BJ (cell line): Measurements from ENCODE around the gene NFIA. TPM values are rescaled to one million over a fixed set of nuclear protein-coding genes. Genes with fewer than 3 reads are reported as not detected.

Experiments
- CTCF ChIA-PET: fragments of 350-600 bp; formaldehyde crosslinking; extraction: SDS; loops from one replicate; lab custom pipeline; 2021; ENCODE audit warnings: antibody characterized with exemption, inconsistent platforms; lab: Yijun Ruan, JAX
- POLR2A ChIA-PET: fragments of 300-600 bp; sonication (Branson Sonifier 250); formaldehyde crosslinking; extraction: SDS; loops from one replicate; lab custom pipeline; 2021; ENCODE audit warnings: antibody characterized with exemption; lab: Charles Lee
- DNase-seq: peaks from one replicate; pipeline ENCODE4 v3.0.0-alpha.2; 2011; ENCODE audit warnings: low read depth
- H3K27me3 ChIP-seq: 2 replicates; pipeline ENCODE4 v1.6.0; 2011; ENCODE audit warnings: low read length; ENCODE audit not compliant: control insufficient read depth, insufficient read depth
- H3K36me3 ChIP-seq: 2 replicates; pipeline ENCODE4 v1.5.1; 2011; ENCODE audit warnings: low read length; ENCODE audit not compliant: control insufficient read depth, insufficient read depth
- H3K4me3 ChIP-seq: 2 replicates; pipeline ENCODE4 v1.5.1; 2011; ENCODE audit warnings: low read depth, mild to moderate bottlenecking, control low read depth, low read length
- polyA plus RNA-seq: library from polyadenylated mRNA; depleted of rRNA; stranded (reverse); fragments of >200 nt; gene quantifications from 2 replicates; pipeline ENCODE4 v1.2.3, GENCODE V29; 2011
- TF ChIP-seq, protein P1 (sequence below): IDR thresholded peaks from 2 replicates; pipeline ENCODE4 v1.5.1; 2011; ENCODE audit warnings: low read depth, mild to moderate bottlenecking, control low read depth, inconsistent platforms, low read length, moderate library complexity; ENCODE audit not compliant: insufficient read depth

The NFIA gene
- polyA plus RNA-seq, 1 experiment: 4.5 TPM

DNA sequence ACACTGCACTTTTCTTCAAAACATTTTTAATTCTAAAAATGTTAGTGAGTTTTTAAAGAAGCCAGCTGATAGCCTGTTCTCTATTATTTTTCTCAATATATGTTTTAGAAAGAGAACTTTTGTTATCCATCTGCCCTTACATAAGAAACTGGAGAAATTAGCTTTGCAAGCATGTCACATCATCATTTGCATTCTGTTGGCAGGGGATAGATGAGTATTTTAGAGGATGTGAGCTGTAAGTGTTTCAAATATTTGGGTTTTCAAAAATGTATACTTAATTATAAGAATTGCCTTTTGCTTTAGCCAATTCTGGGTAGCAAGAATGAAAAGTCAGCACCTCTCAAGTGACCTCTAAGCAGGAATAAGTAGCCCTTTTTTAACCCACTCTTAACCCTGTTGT lies 7.4 kb downstream of the NFIA start:
- DNase-seq: no peak
- H3K36me3 ChIP-seq: no peaks in the 10 kb centered on the region
- no peaks in the 10 kb centered on the region for H3K27me3 ChIP-seq
- ChIA-PET POLR2A (no interaction called here), CTCF (no interaction called here)
- TF ChIP-seq, protein P1, sequence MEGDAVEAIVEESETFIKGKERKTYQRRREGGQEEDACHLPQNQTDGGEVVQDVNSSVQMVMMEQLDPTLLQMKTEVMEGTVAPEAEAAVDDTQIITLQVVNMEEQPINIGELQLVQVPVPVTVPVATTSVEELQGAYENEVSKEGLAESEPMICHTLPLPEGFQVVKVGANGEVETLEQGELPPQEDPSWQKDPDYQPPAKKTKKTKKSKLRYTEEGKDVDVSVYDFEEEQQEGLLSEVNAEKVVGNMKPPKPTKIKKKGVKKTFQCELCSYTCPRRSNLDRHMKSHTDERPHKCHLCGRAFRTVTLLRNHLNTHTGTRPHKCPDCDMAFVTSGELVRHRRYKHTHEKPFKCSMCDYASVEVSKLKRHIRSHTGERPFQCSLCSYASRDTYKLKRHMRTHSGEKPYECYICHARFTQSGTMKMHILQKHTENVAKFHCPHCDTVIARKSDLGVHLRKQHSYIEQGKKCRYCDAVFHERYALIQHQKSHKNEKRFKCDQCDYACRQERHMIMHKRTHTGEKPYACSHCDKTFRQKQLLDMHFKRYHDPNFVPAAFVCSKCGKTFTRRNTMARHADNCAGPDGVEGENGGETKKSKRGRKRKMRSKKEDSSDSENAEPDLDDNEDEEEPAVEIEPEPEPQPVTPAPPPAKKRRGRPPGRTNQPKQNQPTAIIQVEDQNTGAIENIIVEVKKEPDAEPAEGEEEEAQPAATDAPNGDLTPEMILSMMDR: no peak
- no peak overlapping the region for H3K4me3 ChIP-seq

DNA sequence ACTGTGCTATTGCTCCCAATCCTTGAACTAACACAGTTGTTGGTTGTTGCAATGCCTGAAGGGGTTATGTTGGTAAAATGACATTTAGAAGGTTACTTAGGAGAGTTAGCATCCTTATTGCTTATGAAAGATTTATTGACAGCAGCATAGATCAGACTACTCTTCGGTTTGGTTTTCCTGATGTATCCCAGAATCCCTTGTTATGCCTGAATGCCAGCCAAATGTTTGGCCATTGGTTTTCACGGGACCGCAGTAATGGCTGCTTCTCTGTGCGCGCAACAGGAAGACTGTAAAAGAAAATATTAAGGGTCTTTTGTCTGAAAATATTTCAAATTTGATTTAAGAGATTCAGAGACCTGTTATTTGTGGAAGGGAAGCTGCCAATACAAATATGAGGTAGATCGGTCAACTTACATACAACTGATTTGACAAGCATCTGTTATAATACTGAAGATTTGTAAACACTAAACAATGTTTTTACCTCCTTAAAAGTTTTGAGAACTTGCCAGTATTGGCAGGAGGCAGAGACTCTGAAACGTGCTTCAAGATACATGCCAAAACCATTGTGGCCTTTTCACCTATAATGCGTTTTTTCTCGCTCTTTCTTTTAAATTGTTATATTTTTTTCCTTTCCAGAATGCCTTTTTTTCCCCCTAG lies 8.3 kb downstream of the NFIA start:
- POLR2A ChIA-PET: no interaction called here
- TF ChIP-seq, protein P1: no peak
- no peaks in the 10 kb centered on the region for H3K36me3 ChIP-seq
- CTCF ChIA-PET: no interaction called here
- no peaks in the 10 kb centered on the region for H3K27me3 ChIP-seq
- DNase-seq: no peak
- H3K4me3 ChIP-seq: no peak overlapping the region

DNA sequence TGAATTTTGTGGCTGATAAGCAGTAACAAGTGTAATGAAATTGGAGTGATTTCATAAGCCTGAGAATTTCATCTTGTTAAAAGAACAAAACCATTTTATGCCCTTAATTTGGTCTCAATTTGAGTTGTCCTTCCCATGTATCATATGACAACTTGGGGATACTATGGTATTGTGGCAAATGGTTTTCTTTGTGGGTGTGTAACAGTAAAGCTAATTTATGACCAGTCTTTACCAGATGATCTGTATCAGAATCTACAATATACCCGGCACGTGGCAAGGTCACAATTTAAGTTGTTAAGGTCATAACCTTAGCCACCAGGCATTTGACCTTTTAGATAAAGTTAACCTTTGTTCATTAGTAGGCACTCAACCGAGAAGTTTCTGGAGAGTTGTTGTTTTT lies 9.1 kb downstream of the NFIA start:
- H3K27me3 ChIP-seq: no peaks in the 10 kb centered on the region
- TF ChIP-seq, protein P1: no peak
- no peak for DNase-seq
- H3K36me3 ChIP-seq: no peaks in the 10 kb centered on the region
- no peak overlapping the region for H3K4me3 ChIP-seq
- ChIA-PET CTCF (no interaction called here), POLR2A (no interaction called here)

DNA sequence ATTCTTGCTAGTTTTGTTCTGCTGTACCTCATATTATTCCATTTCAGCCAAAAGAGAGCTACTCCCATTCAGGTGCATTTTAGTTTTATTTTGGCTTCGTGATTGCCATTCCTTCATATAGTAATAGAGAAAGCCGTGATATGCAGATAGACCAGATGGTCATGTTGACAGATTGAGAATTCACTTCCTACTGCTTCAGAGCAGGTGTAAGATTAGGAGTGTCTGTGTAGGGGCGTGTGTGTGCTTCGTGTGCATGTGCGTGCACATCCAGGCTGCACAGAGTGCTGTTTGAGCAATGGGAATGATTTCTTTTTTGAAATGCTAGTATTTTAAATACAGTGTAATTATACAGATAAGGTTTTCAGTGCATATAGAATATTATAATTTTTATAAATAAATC lies 10.3 kb downstream of the NFIA start:
- POLR2A ChIA-PET: no interaction called here
- CTCF ChIA-PET: no interaction called here
- no peaks in the 10 kb centered on the region for H3K27me3 ChIP-seq

DNA sequence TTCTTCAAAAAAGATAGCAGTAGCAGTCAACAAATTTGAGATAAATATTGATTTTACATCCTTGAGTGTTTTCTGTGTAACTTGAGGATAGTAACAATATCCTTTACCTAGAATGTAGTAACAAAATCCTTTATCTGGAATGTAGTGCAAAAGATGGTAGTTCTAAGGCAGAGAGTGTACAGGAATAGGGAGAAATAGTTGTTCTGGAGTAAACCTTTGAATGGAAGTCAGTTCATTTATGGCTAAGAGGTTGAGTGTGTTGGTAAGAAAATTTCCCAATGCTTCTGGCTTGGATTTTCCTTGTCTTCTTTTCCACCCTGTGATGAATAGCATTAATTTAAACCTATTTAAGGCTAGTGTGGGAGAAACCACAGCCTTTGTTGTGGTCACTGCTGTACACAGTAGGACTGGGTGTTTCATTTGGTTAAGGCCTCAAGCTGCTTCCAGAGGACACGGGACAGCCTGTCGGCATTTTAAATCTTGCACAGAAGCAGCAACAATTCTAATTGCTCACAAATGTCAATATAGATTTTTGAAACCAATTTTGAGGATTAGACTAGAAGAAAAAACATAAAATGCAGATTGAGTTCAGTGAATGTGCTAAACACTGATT lies 11.3 kb downstream of the NFIA start:
- Histone ChIP-seq H3K36me3 (no peaks in the 10 kb centered on the region), H3K27me3 (no peaks in the 10 kb centered on the region), H3K4me3 (no peak overlapping the region)
- POLR2A ChIA-PET: no interaction called here
- TF ChIP-seq, protein P1: no peak
- no peak for DNase-seq
- CTCF ChIA-PET: interaction anchor here (0.6 kb wide), 1 partner anchor 36 kb away, joined by 3 read pairs; no protein-coding TSS in a partner anchor

More for the DNA sequence above, 10.3 kb downstream of the NFIA start:
- no peak for DNase-seq
- H3K4me3 ChIP-seq: no peak overlapping the region
- no peaks in the 10 kb centered on the region for H3K36me3 ChIP-seq
- TF ChIP-seq, protein P1: no peak
